K562 (cell line): Measurements from ENCODE around the gene ELMO1. TPM values are rescaled to one million over a fixed set of nuclear protein-coding genes. Genes with fewer than 3 reads are reported as not detected.

Source experiments
- ATAC-seq: fragments of 200-7000 bp; cut with Tn5 transposase; 3 replicates; pipeline ENCODE4 v1.9.1; 2020; ENCODE audit warnings: moderate library complexity
- BruUV-seq: library from RNA; stranded (reverse); fragments of 400-500 nt; replicated peaks from 2 replicates; lab custom pipeline; 2021; lab: Mats Ljungman, UMichigan
- CTCF ChIA-PET: fragments of 300-600 bp; formaldehyde crosslinking; extraction: SDS; loops from one replicate; lab custom pipeline; 2021; ENCODE audit warnings: low intra/inter-chr PET ratio; lab: Yijun Ruan, JAX
- POLR2A ChIA-PET: fragments of 300-600, 350-650 bp; sonication (Branson Sonifier 250); formaldehyde crosslinking; extraction: SDS; loops from one replicate; lab custom pipeline; 2021; ENCODE audit warnings: antibody characterized with exemption, inconsistent platforms; lab: Yijun Ruan, JAX
- DNase-seq, 4 experiments: peaks; one replicate each; pipeline versions ENCODE4 v3.0.0 to v3.0.0-alpha.2; 2011 to 2018; ENCODE audit warnings: low spot score in 3 of 4, mixed read lengths in 3 of 4; ENCODE audit errors: extremely low read depth in 1 of 4
- FAIRE-seq: peaks from 2 replicates; lab custom pipeline; 2011; peaks lifted over from hg19 to GRCh38; lab: Jason Lieb, UNC
- H2AFZ ChIP-seq: 2 replicates; pipeline ENCODE4 v1.6.0; 2011; ENCODE audit warnings: low read depth, low read length, control low read depth, inconsistent platforms
- H3K27ac ChIP-seq: fragments of 200-600 bp; 3 replicates; pipeline ENCODE4 v1.8.0; 2011; ENCODE audit warnings: low read depth, mild to moderate bottlenecking, control low read depth, inconsistent platforms, low read length, moderate library complexity, mixed read lengths; ENCODE audit errors: extremely low read depth
- H3K27me3 ChIP-seq, 2 experiments: fragments of 300-600 bp in 1 of 2; 2 replicates in 1 of 2; 3 replicates in 1 of 2; pipeline versions ENCODE4 v1.6.0 to v1.8.0; 2011; ENCODE audit warnings: inconsistent platforms in 2 of 2, low read length in 2 of 2, mild to moderate bottlenecking in 1 of 2, mixed read lengths in 1 of 2, moderate library complexity in 1 of 2; ENCODE audit not compliant: control insufficient read depth in 2 of 2, insufficient read depth in 2 of 2
- H3K36me3 ChIP-seq: fragments of 300-600 bp; 3 replicates; pipeline ENCODE4 v1.8.0; 2011; ENCODE audit warnings: mild to moderate bottlenecking, low read length, inconsistent platforms; ENCODE audit not compliant: control insufficient read depth, insufficient read depth
- H3K4me1 ChIP-seq, 2 experiments: fragments of 200-600 bp in 1 of 2; replicated peaks in 1 of 2; 2 replicates in 1 of 2; 3 replicates in 1 of 2; pipeline versions ENCODE4 v1.5.1 to v1.8.0; 2011; ENCODE audit warnings: inconsistent platforms in 2 of 2, low read length in 2 of 2, mild to moderate bottlenecking in 1 of 2, mixed read lengths in 1 of 2, moderate library complexity in 1 of 2; ENCODE audit not compliant: control insufficient read depth in 2 of 2, insufficient read depth in 2 of 2
- H3K4me2 ChIP-seq: 2 replicates; pipeline ENCODE4 v1.6.1; 2011; ENCODE audit warnings: low read length, control low read depth, inconsistent platforms, mixed read lengths; ENCODE audit not compliant: insufficient read depth
- H3K4me3 ChIP-seq: fragments of 200-600 bp; sonication (generic), shearing (Covaris generic); 2 replicates; pipeline ENCODE4 v1.5.1; 2016; ENCODE audit warnings: control low read depth, inconsistent platforms
- H3K79me2 ChIP-seq: fragments of 200-600 bp; 3 replicates; pipeline ENCODE4 v1.8.0; 2011; ENCODE audit warnings: low read length, inconsistent platforms; ENCODE audit not compliant: control insufficient read depth, insufficient read depth
- H3K9ac ChIP-seq, 2 experiments: 2 replicates each; pipeline versions ENCODE4 v1.6.0 to v1.6.1; 2011; ENCODE audit warnings: low read depth in 2 of 2, low read length in 2 of 2, control low read depth in 1 of 2, inconsistent platforms in 1 of 2, mild to moderate bottlenecking in 1 of 2, mixed read lengths in 1 of 2; ENCODE audit not compliant: insufficient read depth in 1 of 2
- H3K9me1 ChIP-seq: one replicate; pipeline ENCODE4 v1.6.0; 2011; ENCODE audit warnings: inconsistent platforms, mild to moderate bottlenecking, low read length, moderate library complexity; ENCODE audit not compliant: control insufficient read depth, insufficient read depth
- H3K9me3 ChIP-seq: replicated peaks from 2 replicates; pipeline ENCODE4 v1.5.1; 2011; ENCODE audit warnings: low read depth, low read length, inconsistent platforms; ENCODE audit not compliant: control insufficient read depth, insufficient read depth
- H4K20me1 ChIP-seq: replicated peaks from 2 replicates; pipeline ENCODE4 v1.6.1; 2011; ENCODE audit warnings: low read length, inconsistent platforms, mixed read lengths; ENCODE audit not compliant: control insufficient read depth, insufficient read depth
- ARID4B ChIP-seq: sonication (generic); formaldehyde crosslinking; IDR thresholded peaks from 2 replicates; pipeline ENCODE4 v1.8.0; 2022; ENCODE audit warnings: mild to moderate bottlenecking, missing genetic modification reagents
- ELF1 ChIP-seq: fragments of 200-800 bp; sonication (Bioruptor generic); IDR thresholded peaks from 2 replicates; pipeline ENCODE4 v1.6.1; 2016; ENCODE audit warnings: missing genetic modification characterization, missing compliant biosample characterization
- EP300 ChIP-seq: IDR thresholded peaks from 2 replicates; pipeline ENCODE4 v1.6.1; 2012; ENCODE audit warnings: low read length, improper control_type of control experiment
- FOXA1 ChIP-seq: fragments of 450-650 bp; IDR thresholded peaks from 2 replicates; pipeline ENCODE4 v1.6.1; 2016; ENCODE audit warnings: mild to moderate bottlenecking, borderline replicate concordance
- HEY1 ChIP-seq: fragments of 250-450 bp; sonication (Bioruptor Pico); IDR thresholded peaks from 2 replicates; pipeline ENCODE4 v1.5.0; 2020; ENCODE audit warnings: mild to moderate bottlenecking, moderate library complexity, borderline replicate concordance
- IRF2 ChIP-seq: sonication (generic); formaldehyde crosslinking; IDR thresholded peaks from 2 replicates; pipeline ENCODE4 v1.8.1; 2022; ENCODE audit warnings: mild to moderate bottlenecking, missing genetic modification reagents
- KAT8 ChIP-seq: fragments of 450-650 bp; IDR thresholded peaks from 2 replicates; pipeline ENCODE4 v1.6.1; 2016; ENCODE audit warnings: low read depth, mild to moderate bottlenecking
- MBD2 ChIP-seq: sonication (generic); IDR thresholded peaks from 2 replicates; pipeline ENCODE4 v1.6.1; 2016; ENCODE audit warnings: low read depth, borderline replicate concordance
- SAP30 ChIP-seq: fragments of 200-600 bp; sonication (generic); IDR thresholded peaks from 2 replicates; pipeline ENCODE4 v1.6.1; 2012; ENCODE audit warnings: borderline replicate concordance, low read depth, mild to moderate bottlenecking, moderate library complexity, low read length, control low read depth, inconsistent platforms; ENCODE audit not compliant: insufficient read depth, poor library complexity, severe bottlenecking
- TCF3 ChIP-seq: sonication (generic); formaldehyde crosslinking; IDR thresholded peaks from 2 replicates; pipeline ENCODE4 v1.4.0; 2020; ENCODE audit warnings: mild to moderate bottlenecking, missing genetic modification reagents
- TFAM ChIP-seq: fragments of 250-450 bp; sonication (Bioruptor Pico); conservative IDR thresholded peaks from 2 replicates; pipeline ENCODE4 v1.5.0; 2021; ENCODE audit warnings: mild to moderate bottlenecking, moderate library complexity
- TOE1 ChIP-seq, 2 experiments: fragments of 450-650 bp in 1 of 2; sonication (generic) in 1 of 2; formaldehyde crosslinking in 1 of 2; IDR thresholded peaks; 2 replicates each; pipeline versions ENCODE4 v1.7.1 to v1.8.0; 2016 to 2022; ENCODE audit warnings: borderline replicate concordance in 2 of 2, mild to moderate bottlenecking in 2 of 2, antibody characterized with exemption in 1 of 2, inconsistent platforms in 1 of 2, low read depth in 1 of 2, missing genetic modification reagents in 1 of 2, moderate library complexity in 1 of 2
- ZBTB33 ChIP-seq: sonication (generic); formaldehyde crosslinking; IDR thresholded peaks from 2 replicates; pipeline ENCODE4 v1.8.1; 2023; ENCODE audit warnings: mild to moderate bottlenecking, missing genetic modification reagents
- ZNF644 ChIP-seq: fragments of 200-800 bp; sonication (Bioruptor generic); IDR thresholded peaks from 2 replicates; pipeline ENCODE4 v1.6.1; 2016; ENCODE audit warnings: low read depth, missing genetic modification characterization, missing compliant biosample characterization
- ZNF655 ChIP-seq: fragments of 250-450 bp; sonication (Bioruptor Pico); IDR thresholded peaks from 2 replicates; pipeline ENCODE4 v1.5.0; 2021
- ZNF780A ChIP-seq: fragments of 250-450 bp; sonication (Bioruptor Pico); IDR thresholded peaks from 2 replicates; pipeline ENCODE4 v1.5.0; 2021; ENCODE audit warnings: mild to moderate bottlenecking
- WGBS: fragments of 100-300 bp; shearing (Covaris generic); methylation state at CpG from one replicate; pipeline ENCODE4 v1.1.6; 2016; ENCODE audit warnings: low coverage, mixed read lengths; ENCODE audit not compliant: insufficient coverage; ENCODE audit errors: missing lambda C conversion rate; 5-methylcytosine and 5-hydroxymethylcytosine counted together
- in situ Hi-C: fragments of 300-500 bp; cut with MboI; formaldehyde crosslinking; loops from 4 replicates; pipeline ENCODE4 v1.15.0; 2018; ENCODE audit warnings: inconsistent platforms, mixed read lengths
- intact Hi-C: fragments of 100-400 bp; cut with micrococcal nuclease; formaldehyde crosslinking; loops from 2 replicates; pipeline ENCODE4 v1.14.2; 2022
- polyA plus RNA-seq, 8 experiments: library from polyadenylated mRNA; depleted of rRNA in 4 of 8; stranded (reverse) in 5 of 8; unstranded in 3 of 8; fragments of >200 nt; fragmentation: Nextera tagmentation in 2 of 8; fragmentation: Illumina TruSeq in 1 of 8; extraction: Ambion mirVana in 2 of 8; extraction: Trizol in 1 of 8; gene quantifications; 2 replicates each; pipeline versions ENCODE4 v1.2.1 to v1.2.3, GENCODE V29; 2011 to 2014; ENCODE audit warnings: inconsistent platforms in 1 of 8, missing spikeins in 1 of 8
- total RNA-seq, 7 experiments: library from RNA; depleted of rRNA in 6 of 7; stranded (reverse); fragments of >200 nt in 6 of 7; fragmentation: Illumina TruSeq in 2 of 7; extraction: Trizol in 2 of 7; gene quantifications; 2 replicates each; pipeline versions ENCODE4 v1.2.1 to v1.2.3, GENCODE V29; 2011 to 2021; ENCODE audit warnings: low replicate concordance in 1 of 7

Gene ELMO1
- total and polyA plus RNA-seq, 9 of the 15 experiments (the other 6 are each of a cell fraction or from before 2014, with no cell fraction given) = 0.36 to 7.2 (median 3.6) TPM

GRCh38 chr7:37295401-37295800 lies 153.3 kb downstream of the ELMO1 start:
- intact Hi-C loops = no loop called here
- in situ Hi-C loops = no loop called here
- ATAC-seq (no peak), DNase-seq (no peak), FAIRE-seq (no peak)
- Histone ChIP-seq H3K4me2 (no peak overlapping the region), H3K27me3 (no peaks in the 10 kb centered on the region), H2AFZ (no peak overlapping the region), H3K27ac (no peak overlapping the region), H3K9me1 (no peaks in the 10 kb centered on the region), H3K9ac (no peak overlapping the region), H4K20me1 (no peaks in the 10 kb centered on the region), H3K4me3 (no peak overlapping the region), H3K9me3 (no peaks in the 10 kb centered on the region), H3K4me1 (no peaks in the 10 kb centered on the region), H3K79me2 (no peaks in the 10 kb centered on the region), H3K36me3 (no peaks in the 10 kb centered on the region)
- POLR2A ChIA-PET = no interaction called here
- CTCF ChIA-PET = no interaction called here
- BruUV-seq = no TSS peak
- WGBS = 0% methylated on average over 1 of the region's 1 CpG
- TF ChIP-seq ZNF655 (CRISPR knock-in tag) (no peak), HEY1 (CRISPR knock-in tag) (no peak), MBD2 (no peak), ZNF780A (CRISPR knock-in tag) (no peak), ELF1 (tag) (no peak), EP300 (no peak), ZNF644 (tag) (no peak), ARID4B (CRISPR knock-in tag) (no peak), TFAM (no peak), KAT8 (no peak), SAP30 (no peak), FOXA1 (no peak), ZBTB33 (CRISPR knock-in tag) (no peak), TCF3 (CRISPR knock-in tag) (no peak), TOE1 (IDR thresholded peaks at IDR 0.05; ENCODE audit: borderline replicate concordance) (no peak), TOE1 (CRISPR knock-in tag; IDR thresholded peaks at IDR 0.05; ENCODE audit: borderline replicate concordance, low read depth) (no peak), IRF2 (CRISPR knock-in tag) (no peak)
